Mucosa of descending colon (tissue), 3 donors: ENCODE measurements around the gene HADHA. TPM values are rescaled to one million over a fixed set of nuclear protein-coding genes. Genes with fewer than 3 reads are reported as not detected.

Experiments
- ATAC-seq: fragments of 200-7000 bp; cut with Tn5 transposase; one replicate; pipeline ENCODE4 v1.9.1; 2020; ENCODE audit warnings: mild to moderate bottlenecking, moderate library complexity
- DNase-seq, 3 donors: peaks; one replicate each; pipeline ENCODE4 v3.0.0-alpha.2; 2020
- H3K36me3 ChIP-seq: fragments of 200-600 bp; one replicate; pipeline ENCODE4 v1.8.0; 2021; ENCODE audit warnings: low read depth, mild to moderate bottlenecking
- H3K4me1 ChIP-seq: fragments of 200-600 bp; one replicate; pipeline ENCODE4 v1.8.0; 2021; ENCODE audit warnings: low read depth, mild to moderate bottlenecking
- H3K4me3 ChIP-seq: fragments of 200-600 bp; one replicate; pipeline ENCODE4 v1.8.0; 2021; ENCODE audit warnings: mild to moderate bottlenecking
- H3K9me3 ChIP-seq: fragments of 200-600 bp; one replicate; pipeline ENCODE4 v1.8.0; 2021; ENCODE audit warnings: mild to moderate bottlenecking
- CTCF ChIP-seq: fragments of 200-600 bp; IDR thresholded peaks from one replicate; pipeline ENCODE4 v1.8.0; 2022; ENCODE audit warnings: antibody characterized with exemption, mild to moderate bottlenecking
- intact Hi-C, 2 donors: fragments of 100-400 bp; cut with DNase I in 1 of 2; cut with micrococcal nuclease in 1 of 2; formaldehyde crosslinking; loops; one replicate each; pipeline versions ENCODE4 v1.11.0 to v1.11.1; 2022; cut with DNase I, micrococcal nuclease
- total RNA-seq, 3 donors: library from RNA; stranded (reverse); fragmentation: NEBNext Ultra II Directional in 2 of 3; extraction: Animal tissue kit (Norgen Biotek cat#: 25700) in 2 of 3; gene quantifications; one replicate each; pipeline versions ENCODE4 v1.2.1 to v1.2.4, GENCODE V29; 2021 to 2023
- donor health status: DM: no; HTN: no; CAD: no; lungs with moderate emphysema.
- donor health status: DM: no; HTN: no; CAD: no.
- donor health status: DM: no; HTN: yes; CAD: no.

HADHA gene
- total RNA-seq, 3 donors from 2014 or later, result 185 to 252 (median 226) TPM

GRCh38 chr2:26150243-26150642, 94.2 kb downstream of the HADHA start:
- H3K4me3 ChIP-seq, result no peak overlapping the region
- H3K9me3 ChIP-seq, result peaks cover 4% of the 10 kb centered on the region
- H3K36me3 ChIP-seq, result no peaks in the 10 kb centered on the region
- no peak for ATAC-seq
- DNase-seq, result no peak
- intact Hi-C loops, result no loop called here
- no peaks in the 10 kb centered on the region for H3K4me1 ChIP-seq
- TF ChIP-seq CTCF, result no peak

GRCh38 chr2:26148501-26148900, 95.9 kb downstream of the HADHA start:
- Histone ChIP-seq H3K4me1 (no peaks in the 10 kb centered on the region), H3K9me3 (no peaks in the 10 kb centered on the region), H3K4me3 (no peak overlapping the region), H3K36me3 (no peaks in the 10 kb centered on the region)
- intact Hi-C loops, result loop anchor here in 1 of 2 donors (5.0 kb wide), 1 partner anchor 156 kb away; no protein-coding TSS in a partner anchor
- no peak for DNase-seq
- ATAC-seq, result no peak
- TF ChIP-seq CTCF, result no peak

- Histone ChIP-seq H3K4me3 (no peak overlapping the region), H3K9me3 (no peaks in the 10 kb centered on the region), H3K4me1 (no peaks in the 10 kb centered on the region), H3K36me3 (no peaks in the 10 kb centered on the region)
- ATAC-seq (peak; percentile 74), DNase-seq (peak in 2 of 3 donors; percentile 65 to 81)
- intact Hi-C loops, result loop anchor here (2.0 to 5.0 kb wide), 2 partner anchors 153 to 154 kb away; no protein-coding TSS in a partner anchor
- TF ChIP-seq CTCF, result no peak
Measured at GRCh38 chr2:26144953-26145680, 99.3 kb downstream of the HADHA start.

GRCh38 chr2:26144031-26144430, 100.4 kb downstream of the HADHA start:
- ATAC-seq, result peak; percentile 80
- Histone ChIP-seq H3K4me3 (no peak overlapping the region), H3K9me3 (no peaks in the 10 kb centered on the region), H3K36me3 (no peaks in the 10 kb centered on the region), H3K4me1 (peaks cover 2% of the 10 kb centered on the region)
- DNase-seq, result peak in 2 of 3 donors; percentile 58 to 69
- no peak for TF ChIP-seq CTCF
- intact Hi-C loops, result loop anchor here in 1 of 2 donors (2.0 kb wide), 1 partner anchor 153 kb away; no protein-coding TSS in a partner anchor

- intact Hi-C loops, result no loop called here
- H3K36me3 ChIP-seq, result no peaks in the 10 kb centered on the region
- ATAC-seq (no peak), DNase-seq (no peak)
- H3K4me3 ChIP-seq, result no peak overlapping the region
- H3K4me1 ChIP-seq, result peaks cover 3% of the 10 kb centered on the region
- no peaks in the 10 kb centered on the region for H3K9me3 ChIP-seq
- no peak for TF ChIP-seq CTCF
Measured at GRCh38 chr2:26141145-26141769, 103.2 kb downstream of the HADHA start.

Other genes with a start within 250 kb of the HADHA start
- gene RAB10, start 210.5 kb downstream of the HADHA start, total RNA-seq, result 100 to 1,000 TPM; 129 to 166 (median 162) TPM
- 1 to 10 TPM; 4.0 to 8.8 (median 6.7) TPM for gene GAREM2, start 71.5 kb downstream of the HADHA start, total RNA-seq
- gene HADHB, start 307 bp upstream of the HADHA start, total RNA-seq, result 100 to 1,000 TPM; 144 to 186 (median 149) TPM
- 10 to 100 TPM; 27.4 to 42.6 (median 28.0) TPM for gene SELENOI, start 101.5 kb upstream of the HADHA start, total RNA-seq
- under 1 TPM; 0.13 to 0.77 (median 0.32) TPM for gene ADGRF3, start 102.2 kb upstream of the HADHA start, total RNA-seq
- gene DRC1, start 157.3 kb upstream of the HADHA start, total RNA-seq, result not detected
- under 1 TPM in 1 of 3 donors, not detected in 2; 0.60 TPM for gene OTOF, start 233.5 kb upstream of the HADHA start, total RNA-seq